Left colon (tissue), 2 donors: ENCODE data around the gene NDP. TPM values are rescaled to one million over a fixed set of nuclear protein-coding genes. Genes with fewer than 3 reads are reported as not detected.

ENCODE experiments used
- ATAC-seq: fragments of 200-7000 bp; cut with Tn5 transposase; one replicate; pipeline ENCODE4 v1.9.1; 2020; ENCODE audit warnings: mild to moderate bottlenecking, moderate library complexity
- DNase-seq, 2 donors: peaks; one replicate each; pipeline ENCODE4 v3.0.0-alpha.2; 2020
- intact Hi-C, 2 donors: fragments of 100-400 bp; cut with DNase I in 1 of 2; cut with micrococcal nuclease in 1 of 2; formaldehyde crosslinking; loops; one replicate each; pipeline versions ENCODE4 v1.11.2 to v1.14.0; 2022; cut with DNase I, micrococcal nuclease
- long read RNA-seq: library from polyadenylated mRNA; unstranded; transcript quantifications from one replicate; pipeline ENCODE4 v2.0.0, GENCODE V29; 2021
- total RNA-seq, 2 donors: library from RNA; stranded (reverse); fragmentation: NEBNext Ultra II Directional; extraction: Animal tissue kit (Norgen Biotek cat#: 25700); gene quantifications; one replicate each; pipeline ENCODE4 v1.2.1, GENCODE V29; 2021
- donor health status: DM: no; HTN: no; CAD: no.
- donor health status: DM: yes; HTN: yes; CAD: no.

Gene NDP, protein sequence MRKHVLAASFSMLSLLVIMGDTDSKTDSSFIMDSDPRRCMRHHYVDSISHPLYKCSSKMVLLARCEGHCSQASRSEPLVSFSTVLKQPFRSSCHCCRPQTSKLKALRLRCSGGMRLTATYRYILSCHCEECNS
- total RNA-seq, result under 1 TPM in 1 of 2 donors, not detected in 1; 0.17 TPM
- long read RNA-seq, result 0 reads

DNA sequence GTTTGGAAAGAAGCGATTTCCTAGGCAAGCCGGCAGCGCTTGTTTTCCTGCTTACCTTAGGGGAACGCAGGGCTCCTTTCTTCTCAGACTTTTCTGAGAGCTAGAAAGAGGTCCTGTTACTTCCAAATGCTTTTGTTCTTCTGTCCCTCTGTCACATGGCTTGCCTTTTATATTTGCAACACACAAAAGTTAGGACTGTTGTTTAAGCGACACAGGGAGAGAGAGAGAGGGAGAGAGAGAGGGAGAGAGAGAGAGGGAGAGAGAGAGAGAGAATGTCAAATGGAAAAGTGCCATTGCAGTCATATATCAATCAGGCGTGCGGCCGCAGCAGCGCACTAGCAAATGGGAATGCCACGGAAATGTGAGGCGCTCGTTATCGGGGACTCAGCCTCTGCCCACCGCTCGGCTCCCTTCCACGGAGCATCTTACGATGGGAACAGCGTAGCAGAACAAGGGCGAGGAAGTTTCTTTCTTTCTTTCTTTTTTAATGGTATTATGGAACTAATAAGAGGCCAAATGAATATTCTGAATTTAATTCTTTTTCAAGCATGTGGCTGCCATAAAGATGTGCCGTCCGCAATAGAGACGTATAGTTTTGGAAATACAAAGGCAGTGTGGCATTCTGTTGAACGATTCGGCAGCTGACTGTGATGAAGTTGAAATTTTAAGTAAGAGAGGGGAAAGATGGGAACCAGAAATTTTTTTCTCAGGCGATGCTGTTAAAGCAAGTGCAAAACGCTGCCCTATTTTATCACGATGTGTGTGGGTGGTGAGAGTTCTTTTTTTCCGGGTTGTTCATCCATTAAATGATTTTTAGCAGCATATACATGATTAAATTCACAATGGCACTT lies at the start of gene NDP:
Gene NDP (minus strand): TSS at position 142 of the 851 bp plus-strand sequence. CDS start 14,745 bp downstream, outside the sequence.
- intact Hi-C loops, result no loop called here
- ATAC-seq, result no peak
- no peak for DNase-seq

DNA sequence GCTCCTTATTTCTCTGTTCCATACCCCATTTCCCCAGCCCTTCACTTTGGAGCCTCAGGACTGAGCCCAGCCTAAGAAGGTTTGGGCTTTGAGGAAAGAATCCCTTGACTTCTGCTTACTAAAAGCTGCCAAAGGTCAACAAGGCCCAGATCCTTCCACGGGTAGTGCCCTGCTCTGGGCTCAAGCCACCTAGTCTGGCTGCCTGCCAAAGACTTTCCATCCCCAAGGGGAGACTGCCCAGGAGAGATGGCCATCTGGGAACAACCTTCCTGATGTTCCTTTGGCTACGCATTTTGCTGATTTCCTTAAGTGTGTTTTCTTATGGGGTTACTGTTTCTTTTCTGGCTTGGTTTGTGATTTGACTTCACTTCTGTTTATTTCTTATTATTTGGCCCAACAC lies 49.8 kb upstream of the NDP start:
- intact Hi-C loops, result no loop called here
- DNase-seq (peak in 1 of 2 donors; percentile 2), ATAC-seq (no peak)

DNA sequence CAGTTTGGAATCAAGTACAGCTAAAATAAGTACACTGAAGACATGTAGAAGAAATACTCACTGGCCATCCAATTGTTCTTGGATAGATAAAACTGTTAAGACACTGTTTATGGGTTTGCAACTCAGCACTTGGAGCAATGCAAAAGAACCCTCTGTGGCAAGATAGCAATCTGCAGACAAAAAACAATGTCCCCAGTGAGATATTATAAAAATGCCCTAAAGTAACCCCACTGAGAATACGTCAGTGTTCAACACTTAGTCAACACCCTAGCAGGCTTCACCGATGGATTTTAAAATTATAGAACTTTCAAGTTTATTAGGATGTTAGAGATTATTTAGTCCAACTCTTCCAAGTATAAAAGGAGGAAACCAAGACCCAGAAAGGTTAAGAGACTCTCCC lies 47.5 kb upstream of the NDP start:
- ATAC-seq (no peak), DNase-seq (no peak)
- intact Hi-C loops, result no loop called here

DNA sequence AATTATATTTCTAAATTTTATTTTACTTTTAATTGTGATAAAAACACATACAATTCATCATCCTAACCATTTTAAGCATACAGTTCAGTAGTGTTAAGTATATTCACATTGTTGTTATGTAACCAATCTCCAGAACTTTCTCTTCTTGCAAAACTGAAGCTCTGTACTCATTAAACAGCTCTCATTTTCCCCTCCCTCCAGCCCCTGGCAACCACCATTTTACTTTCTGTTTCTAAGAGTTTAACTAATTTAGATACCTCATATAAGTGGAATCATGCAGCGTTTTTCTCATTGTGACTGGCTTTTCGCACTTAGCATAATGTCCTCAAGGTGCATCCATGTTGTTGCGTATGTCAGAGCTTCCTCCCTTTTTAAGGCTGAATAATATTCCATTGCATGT lies 46.7 kb upstream of the NDP start:
- DNase-seq (no peak), ATAC-seq (no peak)
- intact Hi-C loops, result no loop called here

DNA sequence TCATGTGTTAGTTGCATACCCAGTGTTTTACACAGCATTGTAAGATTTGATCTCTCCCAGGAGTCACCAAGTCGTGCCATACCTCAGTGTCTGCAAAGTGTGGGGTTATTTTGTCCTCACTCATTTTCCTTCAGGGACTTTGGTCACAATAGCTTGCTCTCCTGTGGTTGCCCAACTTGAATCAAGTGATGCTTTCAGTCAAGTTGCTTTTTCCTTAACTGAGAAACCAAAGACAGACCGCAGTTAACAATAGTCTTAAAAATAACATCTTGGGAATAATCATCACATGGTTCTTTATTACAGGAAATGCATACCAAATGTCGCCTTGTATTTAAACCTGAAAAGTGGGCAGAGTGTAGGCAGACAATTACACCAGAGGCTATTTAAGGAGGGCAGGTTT lies 44.5 kb upstream of the NDP start:
- ATAC-seq, result no peak
- no peak for DNase-seq
- intact Hi-C loops, result no loop called here

DNA sequence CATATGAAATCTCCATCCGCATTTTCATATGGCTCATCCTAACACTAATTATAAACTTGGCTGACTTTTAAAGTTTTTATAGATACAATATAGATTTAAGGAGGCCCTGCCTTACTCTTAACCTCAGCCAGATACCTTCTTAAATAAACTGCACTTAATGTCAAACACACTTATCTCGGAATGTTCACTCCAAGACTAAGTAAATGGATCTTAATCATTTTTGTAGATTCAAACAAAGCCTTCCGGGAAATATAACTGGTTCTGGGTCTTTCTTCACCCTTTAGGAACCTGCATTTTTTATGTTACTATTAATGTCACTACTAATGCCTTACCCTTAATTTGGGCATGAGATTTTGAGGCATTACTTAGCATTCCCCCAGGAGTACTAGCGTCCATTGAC lies 43.7 kb upstream of the NDP start:
- no peak for DNase-seq
- ATAC-seq, result no peak
- intact Hi-C loops, result no loop called here

DNA sequence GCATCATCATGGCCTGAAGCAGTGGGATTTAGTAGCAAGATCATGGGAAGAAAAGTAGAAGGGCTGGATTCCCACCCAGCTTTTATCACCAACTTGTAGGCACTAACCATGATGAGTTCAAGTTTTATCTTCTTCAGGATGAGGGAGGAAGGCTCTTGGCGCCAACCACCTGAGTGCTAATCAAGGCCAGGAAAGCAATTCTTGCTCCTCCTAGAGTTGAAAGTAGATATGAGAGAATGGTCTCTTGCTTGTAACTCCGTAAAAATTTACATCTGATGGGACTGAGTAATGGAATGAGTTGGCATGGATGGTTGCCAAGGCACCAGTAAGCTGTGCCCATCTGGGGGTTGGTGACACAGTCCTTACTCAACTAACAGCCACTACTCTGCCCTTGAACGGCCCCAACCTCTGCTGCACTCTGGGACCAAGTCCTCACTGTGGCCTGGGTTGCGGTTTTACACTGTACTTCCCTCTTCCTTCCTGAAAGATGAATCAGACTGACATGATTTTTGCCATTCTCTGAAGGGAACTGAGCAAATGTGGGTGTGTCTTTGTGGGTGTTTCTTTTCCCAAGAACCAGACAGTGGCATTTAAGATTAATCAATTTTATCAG lies 39.4 kb upstream of the NDP start:
- ATAC-seq (no peak), DNase-seq (peak; percentile 5 to 28)
- intact Hi-C loops, result no loop called here

DNA sequence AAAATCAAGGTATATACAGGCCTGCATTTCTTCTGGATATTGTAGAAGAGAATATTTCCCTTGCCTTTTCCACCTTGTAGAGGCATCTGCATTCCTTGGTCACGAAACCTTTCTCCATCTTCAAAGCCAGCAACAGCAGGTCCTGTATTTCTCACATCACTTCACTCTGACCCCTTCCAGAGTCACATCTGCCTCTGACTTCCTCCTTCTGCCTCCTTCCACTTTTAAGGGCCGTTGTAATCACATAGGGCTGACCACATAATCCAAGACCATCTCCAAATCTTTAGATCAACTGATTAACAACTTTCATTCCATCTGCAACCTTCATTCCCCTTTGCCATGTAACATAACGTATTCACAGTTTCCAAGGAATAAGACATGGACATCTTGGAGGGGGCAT lies 38.3 kb upstream of the NDP start:
- intact Hi-C loops, result no loop called here
- no peak for ATAC-seq
- DNase-seq, result no peak

DNA sequence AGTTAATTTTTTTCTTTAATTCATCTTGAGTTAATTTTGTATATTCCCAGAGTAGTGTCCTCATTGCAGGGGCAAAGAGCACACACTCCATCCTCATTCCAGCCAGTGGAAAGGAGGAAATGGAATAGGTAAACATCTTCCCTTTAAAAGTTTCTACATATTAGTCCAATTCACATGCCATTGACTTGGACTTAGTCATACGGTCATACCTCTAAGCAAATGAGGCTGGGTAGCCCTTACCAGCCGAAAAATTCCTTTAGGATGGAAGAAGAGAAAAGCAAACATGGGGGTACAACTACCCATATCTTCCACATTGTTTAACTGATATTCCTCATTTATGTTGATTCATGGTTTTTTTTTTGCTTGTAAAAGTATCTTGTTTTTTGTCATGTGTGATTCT lies 37.4 kb upstream of the NDP start:
- ATAC-seq, result no peak
- DNase-seq, result no peak
- intact Hi-C loops, result no loop called here

DNA sequence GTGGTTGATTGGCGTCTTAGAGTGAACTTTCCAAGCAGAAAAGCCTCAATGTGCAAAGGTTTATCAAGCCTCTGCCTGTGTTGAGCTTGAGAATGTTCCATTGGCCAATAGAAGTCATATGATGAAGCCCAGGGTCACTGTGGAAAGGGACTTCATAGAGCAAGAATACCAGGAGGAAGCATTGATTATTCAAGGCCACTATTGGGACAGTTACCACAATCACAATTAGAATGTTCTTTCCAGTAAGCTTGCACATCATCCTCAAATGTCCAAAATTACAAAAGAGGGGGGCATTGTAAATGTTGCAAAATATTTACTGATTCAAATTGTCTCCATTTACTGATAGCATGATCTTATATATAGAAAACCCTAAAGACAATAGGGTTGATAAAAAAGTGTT lies 32.9 kb upstream of the NDP start:
- intact Hi-C loops, result no loop called here
- DNase-seq (no peak), ATAC-seq (no peak)

DNA sequence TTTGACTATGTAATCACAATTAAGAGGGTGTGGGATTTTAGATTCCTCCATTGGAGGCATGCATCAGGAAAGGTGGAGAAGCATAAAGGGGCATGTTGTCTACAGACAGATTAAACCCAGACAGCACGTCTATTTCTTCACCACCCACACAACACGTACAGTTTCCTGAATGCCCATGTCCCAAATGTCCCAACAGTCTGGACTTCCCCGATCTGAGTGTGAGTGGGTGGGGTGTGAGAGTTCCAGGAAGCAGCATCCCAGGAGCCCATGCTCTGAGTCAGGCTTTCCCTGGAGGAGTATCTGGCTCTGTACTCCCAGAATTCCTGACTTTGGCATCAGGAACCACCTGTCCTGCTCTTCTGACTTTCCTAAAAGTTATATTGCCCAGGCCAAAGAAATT lies 30.8 kb upstream of the NDP start:
- intact Hi-C loops, result no loop called here
- DNase-seq (no peak), ATAC-seq (no peak)

DNA sequence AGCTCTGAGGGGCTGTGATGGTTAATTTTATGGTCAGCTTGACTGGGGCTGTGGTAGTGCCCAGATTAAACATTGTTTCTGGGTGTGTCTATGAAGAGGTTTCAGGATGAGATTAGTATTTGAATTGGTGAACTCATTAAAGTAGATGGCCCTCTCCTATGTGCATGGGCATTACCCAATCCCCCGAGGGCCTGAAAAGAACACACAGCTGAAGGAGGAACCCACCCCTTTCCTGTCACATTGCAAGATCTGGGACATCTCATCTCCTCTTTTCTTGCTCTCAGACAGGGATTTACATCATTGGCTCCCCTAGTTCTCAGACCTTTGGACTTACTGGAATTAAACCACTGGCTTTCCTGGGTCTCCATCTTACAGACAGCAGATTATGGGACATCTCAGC lies 29.4 kb upstream of the NDP start:
- intact Hi-C loops, result no loop called here

DNA sequence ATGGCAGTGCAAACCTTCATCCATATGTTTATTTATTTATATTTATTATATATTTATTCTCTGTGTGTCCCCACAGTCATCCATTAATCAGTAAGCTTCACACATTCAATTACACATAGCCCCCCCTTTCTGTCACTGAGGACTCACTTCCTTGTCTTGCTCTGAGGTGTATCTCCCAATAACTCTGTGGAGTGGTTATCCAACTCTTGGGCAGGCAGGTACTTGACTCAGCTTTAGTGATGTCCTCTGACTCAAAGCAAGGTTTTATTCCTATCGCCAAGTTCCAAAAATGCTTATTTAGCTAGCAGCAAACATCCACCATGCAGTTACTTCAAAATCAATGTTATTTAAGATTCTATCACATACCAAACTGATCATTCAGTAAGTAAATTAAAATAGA lies 25.2 kb upstream of the NDP start:
- intact Hi-C loops, result no loop called here
- ATAC-seq (no peak), DNase-seq (no peak)

More for the DNA sequence above, 29.4 kb upstream of the NDP start:
- ATAC-seq (no peak), DNase-seq (no peak)

DNA sequence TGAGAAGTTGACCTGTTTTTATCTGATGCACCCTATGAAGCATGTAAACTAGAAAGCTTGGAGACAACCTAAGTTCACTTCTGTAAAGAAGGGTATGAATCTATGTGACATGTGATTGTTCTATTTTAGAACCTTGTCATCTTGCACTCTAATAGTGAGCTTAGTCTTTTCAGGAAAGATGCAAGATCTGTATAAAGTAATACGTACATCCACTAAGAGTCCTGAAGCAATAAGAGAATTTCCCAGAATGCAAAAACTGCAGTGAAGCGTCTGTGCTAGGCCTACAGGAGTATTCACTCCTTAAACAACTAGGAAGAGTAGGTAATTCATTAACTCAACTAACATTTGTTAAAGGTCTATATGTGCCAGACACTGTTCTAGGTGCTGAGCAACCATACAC lies 23.3 kb upstream of the NDP start:
- intact Hi-C loops, result no loop called here
- ATAC-seq (no peak), DNase-seq (no peak)

DNA sequence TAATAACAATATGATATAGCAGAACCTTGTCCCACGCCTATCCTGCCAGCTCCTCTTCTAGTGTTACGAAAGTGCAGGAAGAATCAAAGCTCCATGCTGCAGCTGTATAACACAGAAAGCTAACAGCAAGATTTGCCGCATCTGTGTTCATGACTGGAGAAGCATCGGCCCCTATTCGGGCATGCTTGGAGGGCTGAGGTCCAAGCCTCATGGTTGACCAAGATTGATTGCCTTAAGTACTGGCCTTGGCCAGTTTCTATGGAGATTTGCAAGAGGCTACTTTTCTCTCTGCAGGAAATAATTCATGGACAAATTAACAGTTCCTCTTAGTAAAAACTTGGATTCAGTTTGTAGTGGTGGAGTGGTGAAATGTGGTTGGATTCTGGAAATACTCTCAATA lies 12.9 kb upstream of the NDP start:
- DNase-seq (no peak), ATAC-seq (no peak)
- intact Hi-C loops, result no loop called here

DNA sequence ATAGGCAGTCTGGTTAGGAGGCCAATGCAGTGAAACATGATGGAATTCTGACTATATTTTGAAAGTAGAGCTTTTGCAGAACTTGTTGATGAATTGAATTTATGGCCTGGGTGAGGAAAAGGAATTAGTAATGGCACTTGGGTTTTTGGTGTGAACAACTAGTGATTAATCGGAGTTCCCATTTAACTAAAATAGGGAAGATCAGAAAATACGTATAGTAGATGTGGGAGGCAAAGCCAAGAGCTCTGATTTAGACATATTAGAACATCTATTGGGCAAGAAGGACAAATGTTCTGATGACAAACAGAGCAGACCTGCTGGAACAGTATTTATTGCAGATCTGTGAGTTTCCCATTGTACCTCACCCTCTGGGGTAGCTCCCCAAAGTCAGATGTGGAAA lies 12.3 kb upstream of the NDP start:
- ATAC-seq, result no peak
- intact Hi-C loops, result no loop called here
- DNase-seq, result no peak

DNA sequence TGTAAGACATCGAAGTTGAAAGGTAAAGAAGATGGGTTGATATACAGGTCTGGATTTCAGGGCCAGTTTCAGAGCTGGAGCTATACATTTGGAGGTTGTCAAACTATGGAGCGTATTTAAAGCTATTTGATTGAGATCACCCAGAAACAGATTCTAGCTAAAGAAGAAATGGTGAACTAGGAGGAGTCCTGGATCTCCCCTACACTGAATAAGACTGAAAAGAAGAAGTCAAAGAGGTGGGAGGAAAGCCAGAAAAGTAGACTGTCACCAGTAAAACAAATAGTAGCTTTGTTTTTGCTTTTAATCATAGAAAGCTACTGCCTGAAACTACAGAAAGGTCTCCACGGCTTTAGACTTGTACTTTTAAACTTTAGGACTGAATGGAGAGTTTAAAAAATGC lies 5.0 kb upstream of the NDP start:
- intact Hi-C loops, result no loop called here
- DNase-seq, result no peak
- ATAC-seq, result no peak

DNA sequence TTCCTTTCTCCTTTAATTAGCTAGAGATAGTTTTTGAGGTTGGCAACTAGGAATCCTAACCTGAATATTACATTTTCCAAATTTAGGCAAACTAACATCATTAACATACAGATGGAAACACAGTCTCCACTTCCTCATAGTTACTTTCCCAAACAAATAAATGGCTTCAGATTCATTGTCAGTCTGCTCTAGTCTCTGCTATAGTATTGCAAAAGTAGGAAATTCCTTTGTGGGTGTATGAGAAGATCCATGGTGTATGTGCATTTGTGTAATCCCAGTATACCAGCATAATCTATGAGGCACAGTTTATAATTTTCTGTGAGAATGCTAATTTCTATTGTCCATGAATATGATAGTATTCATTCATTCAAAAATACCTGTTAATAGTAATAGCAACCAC lies 3.0 kb upstream of the NDP start:
- no peak for DNase-seq
- intact Hi-C loops, result no loop called here
- no peak for ATAC-seq

DNA sequence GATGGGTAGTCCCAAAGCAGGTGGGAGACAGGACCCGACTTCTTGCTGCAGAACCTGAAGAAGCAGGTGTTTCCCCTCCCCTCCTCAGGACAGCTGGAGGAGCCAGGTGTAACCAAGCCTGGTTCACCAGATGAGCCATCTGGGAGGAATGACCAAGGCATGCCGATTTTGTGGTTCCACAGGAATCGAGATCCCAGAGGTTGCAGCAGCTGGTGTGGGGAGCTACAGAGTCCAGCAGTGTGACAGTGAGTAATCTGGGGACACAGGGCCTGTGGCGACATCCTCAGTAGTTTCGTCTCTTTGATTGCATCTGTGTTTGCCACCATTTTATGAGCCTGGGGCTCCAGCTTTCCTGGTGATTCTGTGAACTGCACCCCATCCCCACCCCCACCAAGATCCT lies 2.6 kb upstream of the NDP start:
- ATAC-seq, result no peak
- DNase-seq, result no peak
- intact Hi-C loops, result no loop called here

DNA sequence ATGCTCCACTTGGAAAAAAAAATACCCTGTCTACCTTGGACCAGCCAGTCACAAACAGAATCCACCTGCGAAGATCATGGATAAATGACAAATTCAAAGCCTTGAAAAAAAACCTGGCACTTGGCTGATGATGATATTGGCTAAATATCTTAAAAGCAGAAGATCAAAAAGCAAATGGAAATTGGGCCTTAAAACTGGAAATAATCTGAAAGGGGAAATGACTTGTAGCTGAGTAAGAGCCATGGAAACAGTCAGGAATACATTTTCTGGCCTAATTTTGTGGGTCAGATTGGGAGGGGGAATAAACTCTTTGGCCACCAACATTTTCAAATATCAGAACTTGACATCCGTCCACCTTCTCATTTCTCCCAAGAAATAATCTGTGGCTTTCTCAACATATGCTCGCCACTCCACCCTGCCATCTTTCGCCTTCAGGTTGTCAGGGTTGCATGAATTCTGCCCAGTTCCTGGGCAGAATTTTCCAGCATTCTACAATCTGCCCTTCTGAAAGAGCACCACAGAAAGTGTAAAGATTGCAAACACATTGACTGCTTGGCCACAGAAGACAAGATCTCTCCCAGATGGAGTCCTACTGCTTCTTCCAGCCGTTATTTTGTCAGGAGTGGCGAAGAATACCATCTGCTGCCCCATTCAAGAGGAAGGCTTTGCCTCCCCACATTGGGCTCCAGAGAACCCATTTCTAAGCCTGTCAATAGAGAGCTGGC lies 1.7 kb upstream of the NDP start:
- intact Hi-C loops, result no loop called here
- DNase-seq, result no peak
- ATAC-seq, result no peak
